SK-N-SH (cell line): ENCODE data around the gene SARDH. TPM values are rescaled to one million over a fixed set of nuclear protein-coding genes. Genes with fewer than 3 reads are reported as not detected.
"Not testable (repeated sequence)": the region's sequence is repeated elsewhere in the genome, so short reads cannot be mapped to it uniquely, and the experiment has no call there.

Experiments
- CTCF ChIA-PET: fragments of 300-600, 350-600 bp; formaldehyde crosslinking; extraction: SDS; loops from one replicate; lab custom pipeline; 2021; lab: Yijun Ruan, JAX
- POLR2A ChIA-PET: fragments of 350-600 bp; sonication (Branson Sonifier 250); formaldehyde crosslinking; extraction: SDS; loops from one replicate; lab custom pipeline; 2020; ENCODE audit warnings: antibody characterized with exemption, inconsistent platforms; lab: Yijun Ruan, JAX
- DNase-seq: peaks from one replicate; pipeline ENCODE4 v3.0.0; 2012
- H2AFZ ChIP-seq: fragments of 200-600 bp; sonication (generic); 2 replicates; pipeline ENCODE4 v1.8.1; 2016; ENCODE audit warnings: antibody characterized with exemption, mild to moderate bottlenecking, low read depth
- H3F3A ChIP-seq: fragments of 200-600 bp; sonication (generic); replicated peaks from 2 replicates; pipeline ENCODE3; 2016; ENCODE audit warnings: antibody characterized with exemption, mild to moderate bottlenecking; ENCODE audit not compliant: insufficient read depth
- H3K27ac ChIP-seq, 2 experiments: fragments of 200-500 bp in 1 of 2; fragments of 200-600 bp in 1 of 2; sonication (Bioruptor generic) in 1 of 2; sonication (generic), shearing (Covaris generic) in 1 of 2; 2 replicates each; pipeline versions ENCODE4 v1.5.1 to v1.6.1; 2014 to 2016; ENCODE audit warnings: low read depth in 2 of 2, inconsistent platforms in 1 of 2, low read length in 1 of 2, mild to moderate bottlenecking in 1 of 2, mixed read lengths in 1 of 2
- H3K27me3 ChIP-seq: fragments of 200-600 bp; sonication (generic), shearing (Covaris generic); 2 replicates; pipeline ENCODE4 v1.6.1; 2016; ENCODE audit warnings: mixed run types; ENCODE audit not compliant: insufficient read depth
- H3K36me3 ChIP-seq, 2 experiments: fragments of 200-500 bp in 1 of 2; fragments of 200-600 bp in 1 of 2; sonication (Bioruptor generic) in 1 of 2; sonication (generic) in 1 of 2; replicated peaks in 1 of 2; 2 replicates each; pipeline versions ENCODE3 to v1.5.1; 2014 to 2016; ENCODE audit warnings: low read length in 1 of 2, mild to moderate bottlenecking in 1 of 2; ENCODE audit not compliant: insufficient read depth in 2 of 2, control insufficient read depth in 1 of 2
- H3K4me1 ChIP-seq, 2 experiments: fragments of 200-500 bp in 1 of 2; fragments of 200-600 bp in 1 of 2; sonication (Bioruptor generic) in 1 of 2; sonication (generic), shearing (Covaris generic) in 1 of 2; 2 replicates each; pipeline versions ENCODE4 v1.5.1 to v1.6.1; 2014 to 2016; ENCODE audit warnings: low read depth in 1 of 2, low read length in 1 of 2, mixed run types in 1 of 2; ENCODE audit not compliant: insufficient read depth in 2 of 2, control insufficient read depth in 1 of 2
- H3K4me2 ChIP-seq: fragments of 200-600 bp; sonication (generic), shearing (Covaris generic); 2 replicates; pipeline ENCODE4 v1.6.1; 2017; ENCODE audit warnings: mixed run types
- H3K4me3 ChIP-seq, 2 experiments: fragments of 200-500 bp in 1 of 2; fragments of 200-600 bp in 1 of 2; sonication (Bioruptor generic) in 1 of 2; sonication (generic), shearing (Covaris generic) in 1 of 2; 2 replicates each; pipeline versions ENCODE4 v1.5.1 to v1.8.1; 2014 to 2016; ENCODE audit warnings: low read depth in 2 of 2, inconsistent platforms in 1 of 2, low read length in 1 of 2, mild to moderate bottlenecking in 1 of 2, mixed read lengths in 1 of 2, moderate library complexity in 1 of 2
- H3K79me2 ChIP-seq: fragments of 200-600 bp; sonication (generic); 2 replicates; pipeline ENCODE4 v1.8.1; 2017; ENCODE audit warnings: mild to moderate bottlenecking; ENCODE audit not compliant: insufficient read depth
- H3K9ac ChIP-seq: fragments of 200-600 bp; sonication (generic); 2 replicates; pipeline ENCODE4 v1.6.1; 2017; ENCODE audit warnings: mixed run types
- H3K9me2 ChIP-seq: fragments of 200-600 bp; sonication (generic); 2 replicates; pipeline ENCODE4 v1.6.1; 2017; ENCODE audit warnings: mixed run types
- H3K9me3 ChIP-seq: fragments of 200-600 bp; sonication (generic); 2 replicates; pipeline ENCODE4 v1.6.1; 2017; ENCODE audit warnings: mixed run types, mild to moderate bottlenecking, moderate library complexity
- H4K20me1 ChIP-seq: fragments of 200-600 bp; sonication (generic); 2 replicates; pipeline ENCODE4 v1.6.1; 2017; ENCODE audit warnings: mild to moderate bottlenecking, mixed run types; ENCODE audit not compliant: insufficient read depth
- CHD2 ChIP-seq: fragments of 150-350 bp; IDR thresholded peaks from 2 replicates; pipeline ENCODE4 v1.6.1; 2018; ENCODE audit warnings: low read length; ENCODE audit not compliant: partially characterized antibody
- ELF1 ChIP-seq: IDR thresholded peaks from 2 replicates; pipeline ENCODE4 v1.4.0; 2012
- EP300 ChIP-seq, 2 experiments: IDR thresholded peaks; 2 replicates each; pipeline versions ENCODE4 v1.4.0 to v1.6.1; 2012; ENCODE audit warnings: borderline replicate concordance in 1 of 2, low read depth in 1 of 2, low read length in 1 of 2
- EZH2phosphoT487 ChIP-seq: fragments of 200-600 bp; sonication (generic); IDR thresholded peaks from 2 replicates; pipeline ENCODE4 v1.6.1; 2017; ENCODE audit warnings: low read depth, mixed run types, mild to moderate bottlenecking, antibody characterized with exemption, moderate library complexity, borderline replicate concordance
- FOXJ3 ChIP-seq: sonication (generic); formaldehyde crosslinking; IDR thresholded peaks from 2 replicates; pipeline ENCODE4 v1.5.1; 2020; ENCODE audit warnings: mild to moderate bottlenecking, missing genetic modification reagents
- FOXM1 ChIP-seq: IDR thresholded peaks from 2 replicates; pipeline ENCODE4 v1.4.0; 2012; ENCODE audit warnings: low read depth, mild to moderate bottlenecking
- JUND ChIP-seq: IDR thresholded peaks from 2 replicates; pipeline ENCODE4 v1.4.0; 2012
- NFIC ChIP-seq: IDR thresholded peaks from 2 replicates; pipeline ENCODE4 v1.4.0; 2012; ENCODE audit warnings: borderline replicate concordance
- RFX5 ChIP-seq: IDR thresholded peaks from 2 replicates; pipeline ENCODE4 v1.6.1; 2012; ENCODE audit warnings: mild to moderate bottlenecking, improper control_type of control experiment, low read length
- RXRA ChIP-seq: IDR thresholded peaks from 2 replicates; pipeline ENCODE4 v1.4.0; 2012; ENCODE audit warnings: low read depth, mild to moderate bottlenecking, borderline replicate concordance
- TAF1 ChIP-seq: IDR thresholded peaks from 2 replicates; pipeline ENCODE4 v1.6.1; 2012; ENCODE audit warnings: low read depth, mild to moderate bottlenecking, low read length, moderate library complexity, borderline replicate concordance
- YY1 ChIP-seq: IDR thresholded peaks from 2 replicates; pipeline ENCODE4 v1.4.0; 2012; ENCODE audit warnings: low read depth, mild to moderate bottlenecking
- WGBS: methylation state at CpG from one replicate; pipeline ENCODE4 v1.1.6; 2017; ENCODE audit warnings: low lambda C conversion rate; 5-methylcytosine and 5-hydroxymethylcytosine counted together
- polyA plus RNA-seq, 3 experiments: library from polyadenylated mRNA; depleted of rRNA; stranded (reverse); fragments of >200 nt; gene quantifications; 2 replicates each; pipeline ENCODE4 v1.2.3, GENCODE V29; 2012
- TF ChIP-seq, protein P1 (sequence below): IDR thresholded peaks from 2 replicates; pipeline ENCODE4; 2012
- TF ChIP-seq, protein P2 (sequence below): fragments of 150-350 bp; IDR thresholded peaks from 2 replicates; pipeline ENCODE4 v1.6.1; 2016; ENCODE audit warnings: mild to moderate bottlenecking, low read depth, low read length

The SARDH gene
- polyA plus RNA-seq, 1 of the 3 experiments (the other 2 are of a cell fraction) = 5.9 TPM

DNA sequence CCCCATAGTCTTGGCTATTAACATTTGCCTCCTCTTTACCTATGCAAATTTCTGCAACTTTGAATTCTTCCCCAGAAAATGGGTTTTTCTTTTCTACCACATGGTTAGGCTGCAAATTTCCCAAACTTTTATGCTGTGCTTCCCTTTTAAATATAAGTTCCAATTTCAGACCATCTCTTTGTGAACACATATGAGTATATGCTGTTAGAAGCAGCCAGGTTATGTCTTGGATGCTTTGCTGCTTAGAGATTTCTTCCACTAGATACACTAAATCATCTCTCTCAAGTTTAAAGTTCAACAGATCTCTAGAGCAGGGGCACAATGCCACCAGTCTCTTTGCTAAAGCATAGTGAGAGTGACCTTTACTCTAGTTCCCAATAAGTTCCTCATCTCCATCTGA lies 112.1 kb downstream of the SARDH start:
- H2AFZ ChIP-seq, H3K9ac ChIP-seq, H3K4me3 ChIP-seq, H3K4me2 ChIP-seq, H3F3A ChIP-seq, H3K36me3 ChIP-seq, H3K79me2 ChIP-seq, H4K20me1 ChIP-seq, POLR2A ChIA-PET, CTCF ChIA-PET, DNase-seq, H3K9me2 ChIP-seq, H3K9me3 ChIP-seq: not testable (repeated sequence)
- Histone ChIP-seq H3K27ac (peak overlapping the region in 1 of 2 experiments; percentile 100; a peak in 2 of 4 replicates), H3K27me3 (peaks cover 13% of the 10 kb centered on the region; the same call in 1 of the 2 replicates), H3K4me1 (peaks cover 0 to 49% of the 10 kb centered on the region in 2 experiments; a peak in 1 of 4 replicates)

- Histone ChIP-seq H3K4me3 (no peak overlapping the region), H4K20me1 (no peaks in the 10 kb centered on the region), H3K9me2 (no peaks in the 10 kb centered on the region), H3K79me2 (no peaks in the 10 kb centered on the region), H3K9me3 (no peaks in the 10 kb centered on the region), H3K36me3 (no peaks in the 10 kb centered on the region), H2AFZ (no peak overlapping the region), H3K27me3 (peaks cover 21% of the 10 kb centered on the region; the same call in 1 of the 2 replicates), H3K27ac (peak overlapping the region in 1 of 2 experiments; percentile 87; a peak in 2 of 4 replicates), H3K4me2 (no peak overlapping the region), H3K4me1 (peaks cover 0 to 22% of the 10 kb centered on the region in 2 experiments; a peak in 1 of 4 replicates), H3F3A (no peaks in the 10 kb centered on the region), H3K9ac (no peak overlapping the region)
- DNase-seq = no peak
- ChIA-PET POLR2A (interaction anchor here (1.2 kb wide), 1 partner anchor 14 kb away, joined by 3 read pairs; the partner anchor contains the start of gene DBH), CTCF (interaction anchor here (0.7 to 1.0 kb wide), 3 partner anchors 10 to 121 kb away, joined by 3 read pairs; no protein-coding TSS in a partner anchor)
- TF ChIP-seq EZH2phosphoT487 = no peak
- TF ChIP-seq FOXM1 = no peak
- TF ChIP-seq CHD2 = no peak
- no peak for TF ChIP-seq YY1
- TF ChIP-seq EP300 (IDR thresholded peaks at IDR 0.05; ENCODE audit: borderline replicate concordance in 1 of 2, low read depth in 1 of 2, low read length in 1 of 2) = no peak
- no peak for TF ChIP-seq FOXJ3 (CRISPR knock-in tag)
- TF ChIP-seq JUND = no peak
- no peak for TF ChIP-seq NFIC
- TF ChIP-seq, protein P1, sequence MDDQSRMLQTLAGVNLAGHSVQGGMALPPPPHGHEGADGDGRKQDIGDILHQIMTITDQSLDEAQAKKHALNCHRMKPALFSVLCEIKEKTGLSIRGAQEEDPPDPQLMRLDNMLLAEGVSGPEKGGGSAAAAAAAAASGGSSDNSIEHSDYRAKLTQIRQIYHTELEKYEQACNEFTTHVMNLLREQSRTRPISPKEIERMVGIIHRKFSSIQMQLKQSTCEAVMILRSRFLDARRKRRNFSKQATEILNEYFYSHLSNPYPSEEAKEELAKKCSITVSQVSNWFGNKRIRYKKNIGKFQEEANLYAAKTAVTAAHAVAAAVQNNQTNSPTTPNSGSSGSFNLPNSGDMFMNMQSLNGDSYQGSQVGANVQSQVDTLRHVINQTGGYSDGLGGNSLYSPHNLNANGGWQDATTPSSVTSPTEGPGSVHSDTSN = no peak
- TF ChIP-seq, protein P2, sequence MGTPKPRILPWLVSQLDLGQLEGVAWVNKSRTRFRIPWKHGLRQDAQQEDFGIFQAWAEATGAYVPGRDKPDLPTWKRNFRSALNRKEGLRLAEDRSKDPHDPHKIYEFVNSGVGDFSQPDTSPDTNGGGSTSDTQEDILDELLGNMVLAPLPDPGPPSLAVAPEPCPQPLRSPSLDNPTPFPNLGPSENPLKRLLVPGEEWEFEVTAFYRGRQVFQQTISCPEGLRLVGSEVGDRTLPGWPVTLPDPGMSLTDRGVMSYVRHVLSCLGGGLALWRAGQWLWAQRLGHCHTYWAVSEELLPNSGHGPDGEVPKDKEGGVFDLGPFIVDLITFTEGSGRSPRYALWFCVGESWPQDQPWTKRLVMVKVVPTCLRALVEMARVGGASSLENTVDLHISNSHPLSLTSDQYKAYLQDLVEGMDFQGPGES = no peak
- TF ChIP-seq ELF1 = no peak
- TF ChIP-seq TAF1 = no peak
- TF ChIP-seq RXRA = no peak
- TF ChIP-seq RFX5 = no peak
- WGBS = 28% methylated on average over 3 of the region's 5 CpGs
These were observed 115.6 kb downstream of the SARDH start for GRCh38 chr9:133622555-133622954.
